Activated T-helper 1 cell treated with anti-CD3 and anti-CD28 coated beads, Interleukin-12 subunit alpha, Interleukin-12 subunit beta, Interleukin-2, Interleukin-4 antibody, amounts not matched to agents 30 ng/mL and 10 ng/mL and 1 ng/mL, durations not matched to agents 14 hours and 24 hours and 36 hours (primary cell): ENCODE results near the gene GRIA3. TPM values are rescaled to one million over a fixed set of nuclear protein-coding genes. Genes with fewer than 3 reads are reported as not detected.

Experiments
- DNase-seq: peaks from one replicate; pipeline ENCODE4 v3.0.0; 2021; ENCODE audit warnings: low spot score
- H3K27ac Mint-ChIP-seq: one replicate; pipeline ENCODE4 v1.8.0; 2021; ENCODE audit warnings: mild to moderate bottlenecking, mixed read lengths
- H3K27me3 Mint-ChIP-seq: one replicate; pipeline ENCODE4 v1.8.0; 2022; ENCODE audit warnings: mild to moderate bottlenecking, moderate library complexity, mixed read lengths; ENCODE audit not compliant: insufficient read depth
- H3K36me3 Mint-ChIP-seq: one replicate; pipeline ENCODE4 v1.8.0; 2021; ENCODE audit warnings: low read depth, mixed read lengths
- H3K4me1 Mint-ChIP-seq: one replicate; pipeline ENCODE4 v1.8.0; 2021; ENCODE audit warnings: low read depth, mixed read lengths
- H3K4me3 Mint-ChIP-seq: one replicate; pipeline ENCODE4 v1.8.0; 2021; ENCODE audit warnings: mild to moderate bottlenecking, moderate library complexity, mixed read lengths
- H3K9me3 Mint-ChIP-seq: one replicate; pipeline ENCODE4 v1.8.0; 2021; ENCODE audit warnings: mixed read lengths
- intact Hi-C: fragments of 100-400 bp; cut with micrococcal nuclease; formaldehyde crosslinking; loops from one replicate; pipeline ENCODE4 v1.15.1; 2024
- total RNA-seq: library from RNA; stranded (reverse); gene quantifications from 2 replicates; pipeline ENCODE4 v1.2.3, GENCODE V29; 2022

Gene GRIA3
- total RNA-seq, 1 donor from 2014 or later: not detected

DNA sequence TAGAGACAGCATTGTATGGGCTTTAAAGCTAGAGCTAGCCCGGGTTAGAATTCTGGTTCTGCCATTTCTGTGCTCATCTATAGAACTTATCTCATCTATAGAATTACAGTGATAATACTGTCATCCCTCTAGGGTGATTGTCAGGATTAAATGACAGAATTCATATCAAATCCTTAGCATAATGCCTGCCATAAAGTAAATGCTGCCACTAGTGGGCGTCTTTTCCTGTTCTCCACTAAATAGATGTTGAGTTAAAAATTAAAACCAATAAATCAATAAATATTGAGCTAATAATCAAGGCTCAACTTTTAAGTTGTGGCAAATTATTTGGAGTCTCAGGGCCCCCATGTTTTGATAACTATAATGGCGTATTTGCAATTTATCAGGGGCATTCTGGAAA lies 19.7 kb downstream of the GRIA3 start:
- DNase-seq: no peak
- Mint-ChIP-seq H3K4me3 (no peak overlapping the region), H3K36me3 (no peaks in the 10 kb centered on the region), H3K27me3 (no peaks in the 10 kb centered on the region), H3K9me3 (no peaks in the 10 kb centered on the region), H3K27ac (no peak overlapping the region), H3K4me1 (no peaks in the 10 kb centered on the region)
- intact Hi-C loops: no loop called here

DNA sequence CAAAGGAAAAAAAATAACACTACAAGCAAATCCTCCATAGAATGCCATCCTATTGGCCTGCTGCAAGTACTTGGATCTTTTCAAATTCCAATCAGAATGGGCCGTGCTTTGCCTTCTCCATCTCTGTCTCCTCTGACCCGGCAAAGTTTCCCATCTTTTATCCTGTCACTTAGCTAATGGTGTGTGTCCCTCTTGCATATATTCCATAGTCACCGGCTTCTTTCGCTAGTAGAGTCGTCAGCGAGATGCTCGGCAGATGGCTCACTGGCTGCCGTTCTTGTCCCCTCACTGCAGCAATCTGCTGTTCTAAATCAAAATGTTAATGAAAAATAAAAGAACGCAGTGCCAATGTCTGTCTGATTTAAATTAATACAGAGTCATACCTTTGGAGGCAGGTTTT lies 22.1 kb downstream of the GRIA3 start:
- no peak overlapping the region for H3K27ac Mint-ChIP-seq
- H3K9me3 Mint-ChIP-seq: no peaks in the 10 kb centered on the region
- intact Hi-C loops: no loop called here
- H3K4me1 Mint-ChIP-seq: no peaks in the 10 kb centered on the region
- no peaks in the 10 kb centered on the region for H3K27me3 Mint-ChIP-seq
- H3K4me3 Mint-ChIP-seq: no peak overlapping the region
- no peak for DNase-seq
- H3K36me3 Mint-ChIP-seq: no peaks in the 10 kb centered on the region

DNA sequence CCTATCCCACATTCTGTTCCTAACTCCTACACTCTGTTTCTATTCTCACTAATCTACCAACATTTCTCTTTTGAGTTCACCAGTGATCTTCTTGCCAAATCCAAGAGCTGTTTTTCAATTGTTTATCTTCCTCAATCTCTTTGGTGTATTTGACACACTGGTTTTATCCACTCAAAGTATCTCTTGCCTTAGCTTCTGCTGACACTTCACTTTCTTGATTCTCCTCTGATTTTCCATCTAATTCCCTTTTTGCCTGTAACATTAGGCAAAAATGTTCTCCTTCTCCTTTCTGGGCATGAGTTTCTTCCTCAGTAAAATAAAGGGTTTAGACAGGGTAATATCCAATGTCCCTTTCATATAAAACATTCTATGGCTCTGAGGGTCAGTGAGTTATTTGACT lies 26.2 kb downstream of the GRIA3 start:
- Mint-ChIP-seq H3K4me3 (no peak overlapping the region), H3K27me3 (no peaks in the 10 kb centered on the region), H3K4me1 (no peaks in the 10 kb centered on the region), H3K27ac (no peak overlapping the region), H3K9me3 (no peaks in the 10 kb centered on the region), H3K36me3 (no peaks in the 10 kb centered on the region)
- intact Hi-C loops: no loop called here
- DNase-seq: no peak

DNA sequence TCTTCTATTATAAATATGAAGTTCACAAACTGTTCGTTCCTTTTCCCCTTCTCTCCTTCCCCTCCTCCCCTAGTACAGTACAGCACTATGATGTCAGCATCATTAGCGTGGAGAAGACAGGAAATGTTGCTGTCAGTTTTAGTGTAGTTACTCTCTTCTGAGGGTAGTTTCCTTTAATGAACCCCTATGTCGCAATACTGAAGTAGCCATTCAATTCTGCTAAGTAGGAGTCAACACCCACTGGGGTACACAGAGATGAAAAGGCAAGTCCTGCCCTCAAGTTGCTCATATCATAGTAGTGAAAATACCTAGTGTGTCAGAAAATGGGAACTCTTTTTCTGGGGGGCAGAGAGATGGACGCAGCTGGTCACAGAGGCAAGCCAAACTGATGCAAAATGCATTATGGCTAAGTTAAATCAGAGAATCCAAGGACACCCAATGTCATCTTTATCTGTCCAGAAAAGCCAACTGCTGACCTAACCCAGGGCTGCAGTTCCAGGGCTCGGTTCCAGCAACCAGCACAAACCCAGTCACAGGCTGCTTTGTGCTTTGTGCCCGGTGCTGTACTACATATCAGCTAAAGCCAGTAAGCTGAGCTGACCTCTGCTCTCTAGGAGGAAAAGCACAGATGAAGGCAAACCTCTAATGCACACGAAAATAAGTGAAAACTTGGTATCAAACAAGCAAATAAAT lies 31.5 kb downstream of the GRIA3 start:
- Mint-ChIP-seq H3K9me3 (no peaks in the 10 kb centered on the region), H3K36me3 (no peaks in the 10 kb centered on the region), H3K27me3 (no peaks in the 10 kb centered on the region), H3K27ac (no peak overlapping the region), H3K4me1 (no peaks in the 10 kb centered on the region), H3K4me3 (no peak overlapping the region)
- DNase-seq: no peak
- intact Hi-C loops: no loop called here

DNA sequence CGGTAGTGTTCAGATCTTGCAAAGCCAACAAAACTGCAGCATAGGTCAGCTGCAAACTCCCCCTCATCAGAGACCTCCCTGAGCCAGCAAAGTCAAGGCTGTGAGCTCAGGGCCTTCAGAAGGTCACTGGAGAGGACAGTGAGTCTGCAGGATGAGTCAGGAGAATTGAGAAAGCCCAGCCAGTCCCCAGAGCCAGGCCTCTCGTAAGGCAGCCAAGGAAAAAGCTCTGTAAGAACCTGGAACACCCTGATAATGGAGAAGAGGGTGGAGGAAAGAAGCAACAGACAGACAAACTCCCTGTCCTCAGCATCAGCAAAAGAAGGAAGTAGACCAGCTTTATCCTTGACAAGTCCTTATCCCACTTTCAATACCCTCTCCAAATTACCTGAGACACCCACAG lies 33.0 kb downstream of the GRIA3 start:
- Mint-ChIP-seq H3K27ac (no peak overlapping the region), H3K4me3 (no peak overlapping the region), H3K36me3 (no peaks in the 10 kb centered on the region), H3K4me1 (no peaks in the 10 kb centered on the region), H3K27me3 (no peaks in the 10 kb centered on the region), H3K9me3 (no peaks in the 10 kb centered on the region)
- intact Hi-C loops: no loop called here
- no peak for DNase-seq

DNA sequence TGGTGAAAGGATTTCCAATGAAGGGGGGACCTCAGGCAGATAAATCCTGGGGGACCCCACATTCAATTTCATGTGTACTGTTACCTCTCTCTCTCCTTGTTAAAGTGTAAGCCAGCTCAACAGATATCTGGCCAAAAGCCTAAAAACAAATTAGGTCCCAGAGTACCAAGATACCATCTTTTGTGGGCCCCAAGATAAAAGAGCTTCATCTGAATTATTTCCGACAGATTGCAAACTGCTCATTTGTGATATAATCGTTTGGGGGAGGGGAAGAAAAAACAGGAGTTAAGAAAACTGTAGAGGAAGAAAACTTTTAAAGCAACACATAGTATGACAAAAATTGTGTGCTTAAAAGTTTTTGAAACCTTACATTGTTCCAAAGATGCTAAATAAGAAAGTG lies 33.6 kb downstream of the GRIA3 start:
- Mint-ChIP-seq H3K27ac (no peak overlapping the region), H3K4me1 (no peaks in the 10 kb centered on the region), H3K27me3 (no peaks in the 10 kb centered on the region), H3K9me3 (no peaks in the 10 kb centered on the region), H3K4me3 (no peak overlapping the region), H3K36me3 (no peaks in the 10 kb centered on the region)
- intact Hi-C loops: no loop called here
- no peak for DNase-seq

DNA sequence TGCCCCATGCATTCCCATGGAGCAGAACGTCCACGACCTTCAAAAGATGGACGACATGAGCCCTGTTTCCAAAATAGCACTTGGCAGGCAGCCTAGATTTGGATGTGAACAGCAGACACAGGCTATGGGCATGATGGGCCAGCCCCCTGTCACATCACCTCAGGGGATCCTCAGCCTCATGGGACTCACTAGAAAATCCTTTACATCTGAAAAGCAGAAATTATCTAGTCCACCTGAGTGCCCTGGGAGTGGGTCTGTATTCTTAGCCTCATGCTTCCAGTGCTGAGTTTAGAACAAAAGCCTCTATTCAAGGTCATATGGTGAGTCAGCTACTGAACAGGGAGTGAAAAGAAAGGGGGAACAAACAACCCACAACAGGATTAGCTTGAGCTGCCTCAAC lies 35.8 kb downstream of the GRIA3 start:
- H3K4me3 Mint-ChIP-seq: no peak overlapping the region
- no peaks in the 10 kb centered on the region for H3K36me3 Mint-ChIP-seq
- DNase-seq: no peak
- H3K9me3 Mint-ChIP-seq: no peaks in the 10 kb centered on the region
- intact Hi-C loops: no loop called here
- H3K27me3 Mint-ChIP-seq: no peaks in the 10 kb centered on the region
- H3K27ac Mint-ChIP-seq: no peak overlapping the region
- H3K4me1 Mint-ChIP-seq: no peaks in the 10 kb centered on the region

DNA sequence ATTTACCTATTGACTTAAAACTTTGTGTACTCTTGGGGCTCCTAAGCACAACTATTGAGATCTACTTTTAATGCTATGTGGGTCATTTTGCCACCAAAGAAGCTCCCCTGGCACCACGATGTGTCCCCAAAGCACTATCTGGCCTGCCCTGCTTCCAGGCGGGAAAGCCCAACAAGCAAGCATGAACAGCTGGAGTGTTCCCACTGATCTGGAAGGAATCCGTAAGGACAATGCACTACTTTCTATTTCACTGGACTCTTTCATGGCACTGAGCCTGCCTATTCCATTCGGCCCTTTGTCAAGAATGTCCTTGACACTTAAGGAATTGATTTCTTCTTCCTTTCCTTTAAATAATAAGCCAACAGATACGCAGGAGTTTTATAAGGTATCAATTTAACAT lies 38.8 kb downstream of the GRIA3 start:
- intact Hi-C loops: no loop called here
- DNase-seq: no peak
- no peak overlapping the region for H3K4me3 Mint-ChIP-seq
- H3K36me3 Mint-ChIP-seq: no peaks in the 10 kb centered on the region
- H3K27ac Mint-ChIP-seq: no peak overlapping the region
- no peaks in the 10 kb centered on the region for H3K9me3 Mint-ChIP-seq
- H3K27me3 Mint-ChIP-seq: no peaks in the 10 kb centered on the region
- H3K4me1 Mint-ChIP-seq: no peaks in the 10 kb centered on the region

DNA sequence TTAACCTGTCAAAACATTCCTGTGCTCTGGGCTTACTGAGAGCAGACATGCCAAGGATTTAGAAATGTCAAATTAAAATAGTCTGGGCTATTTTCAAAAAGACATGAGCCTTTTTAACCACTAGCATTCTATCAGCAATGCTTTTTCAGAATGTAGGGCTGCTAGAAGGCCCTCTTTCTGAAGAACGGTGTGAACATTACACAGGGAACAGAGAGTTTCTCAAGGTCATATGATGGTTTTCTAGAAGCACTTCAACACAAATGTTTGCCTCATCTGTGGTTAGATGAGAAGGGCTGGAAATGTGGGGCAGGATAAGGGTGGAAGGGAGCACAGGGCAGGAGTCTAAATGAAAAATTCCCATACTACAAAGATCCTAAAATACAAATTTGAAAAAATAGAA lies 39.3 kb downstream of the GRIA3 start:
- intact Hi-C loops: no loop called here
- DNase-seq: no peak
- H3K27me3 Mint-ChIP-seq: no peaks in the 10 kb centered on the region
- no peaks in the 10 kb centered on the region for H3K4me1 Mint-ChIP-seq
- H3K27ac Mint-ChIP-seq: no peak overlapping the region
- no peaks in the 10 kb centered on the region for H3K36me3 Mint-ChIP-seq
- H3K4me3 Mint-ChIP-seq: no peak overlapping the region
- no peaks in the 10 kb centered on the region for H3K9me3 Mint-ChIP-seq

DNA sequence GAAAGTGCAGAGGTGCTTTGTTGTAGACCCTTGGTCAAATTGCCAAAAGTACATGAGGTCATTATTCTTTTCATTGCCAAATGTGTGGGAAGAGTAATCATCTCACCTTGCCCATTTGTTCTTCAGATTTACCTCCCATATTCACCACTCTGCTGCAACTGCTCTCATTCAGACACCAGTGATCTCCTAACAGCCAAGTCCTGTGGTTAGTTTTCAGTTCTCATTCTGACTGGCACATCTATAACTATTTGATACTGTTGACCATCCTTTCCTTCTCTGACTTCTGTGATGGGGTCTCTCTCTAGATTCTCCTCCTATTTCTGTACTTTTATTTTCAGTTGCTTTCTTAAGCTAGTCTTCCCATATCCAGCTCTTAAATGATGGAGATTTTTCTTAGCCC lies 39.8 kb downstream of the GRIA3 start:
- Mint-ChIP-seq H3K36me3 (no peaks in the 10 kb centered on the region), H3K27ac (no peak overlapping the region), H3K27me3 (no peaks in the 10 kb centered on the region), H3K9me3 (no peaks in the 10 kb centered on the region), H3K4me1 (no peaks in the 10 kb centered on the region), H3K4me3 (no peak overlapping the region)
- intact Hi-C loops: no loop called here
- DNase-seq: no peak

DNA sequence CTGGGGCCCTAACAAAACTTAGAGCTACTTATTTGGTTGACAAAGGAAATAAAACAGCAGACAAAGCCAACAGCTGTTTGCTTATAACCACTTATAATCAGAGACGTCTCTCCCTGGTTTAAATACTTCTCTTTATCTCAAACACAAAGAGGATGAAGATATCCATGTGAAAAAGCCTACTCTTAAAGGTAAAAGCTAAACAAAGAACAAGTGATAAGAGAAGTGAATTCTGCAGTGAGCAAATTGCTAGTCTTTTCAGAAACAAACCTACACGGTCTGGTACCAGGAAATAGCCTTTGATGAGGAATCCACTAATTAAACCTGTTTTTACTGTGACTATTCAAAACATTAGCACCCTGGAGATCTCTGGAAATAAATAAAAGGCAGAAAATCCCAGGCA lies 46.7 kb downstream of the GRIA3 start:
- intact Hi-C loops: no loop called here
- no peak for DNase-seq
- Mint-ChIP-seq H3K36me3 (no peaks in the 10 kb centered on the region), H3K9me3 (no peaks in the 10 kb centered on the region), H3K4me3 (no peak overlapping the region), H3K4me1 (no peaks in the 10 kb centered on the region), H3K27me3 (no peaks in the 10 kb centered on the region), H3K27ac (no peak overlapping the region)

DNA sequence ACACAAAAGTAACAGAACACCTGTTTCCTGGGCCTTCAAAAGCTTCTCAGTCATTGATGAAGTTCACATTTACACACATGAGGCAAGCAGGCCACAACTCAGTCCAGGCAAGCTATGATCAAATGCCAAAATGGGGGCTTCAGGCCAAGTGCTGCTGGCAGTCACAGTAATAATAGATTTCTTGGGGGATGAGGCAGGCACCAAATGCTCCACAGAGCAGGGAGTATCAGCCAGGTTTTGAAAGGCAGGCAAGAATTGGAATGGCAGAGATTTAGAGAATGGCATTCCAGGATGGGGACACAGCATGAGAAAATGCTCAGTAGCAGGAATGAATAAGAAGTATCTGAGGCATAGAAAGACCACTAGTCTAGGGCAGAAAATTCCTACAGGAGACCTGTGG lies 52.8 kb downstream of the GRIA3 start:
- Mint-ChIP-seq H3K4me1 (no peaks in the 10 kb centered on the region), H3K27ac (no peak overlapping the region), H3K9me3 (no peaks in the 10 kb centered on the region), H3K27me3 (no peaks in the 10 kb centered on the region), H3K4me3 (no peak overlapping the region), H3K36me3 (no peaks in the 10 kb centered on the region)
- DNase-seq: no peak
- intact Hi-C loops: no loop called here

DNA sequence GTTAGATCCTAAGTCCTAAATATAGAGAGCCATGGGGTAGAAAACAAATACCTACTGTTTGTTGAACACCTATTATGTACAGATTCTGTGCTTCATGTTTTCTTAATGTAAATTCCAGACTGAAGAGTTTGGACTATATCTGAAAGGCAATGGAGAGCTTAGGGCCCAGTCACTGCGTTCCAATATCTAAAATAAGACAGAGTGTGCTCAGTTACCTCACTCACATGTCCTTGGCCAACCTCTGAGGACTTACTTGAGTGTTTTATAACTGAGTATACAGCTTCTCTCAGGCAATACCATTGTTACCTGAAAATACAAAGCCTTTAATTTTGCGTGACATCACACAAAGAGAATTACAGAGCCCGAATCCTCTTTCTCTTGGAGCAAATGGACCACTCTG lies 53.2 kb downstream of the GRIA3 start:
- H3K27ac Mint-ChIP-seq: no peak overlapping the region
- no peaks in the 10 kb centered on the region for H3K27me3 Mint-ChIP-seq
- H3K4me3 Mint-ChIP-seq: no peak overlapping the region
- no peaks in the 10 kb centered on the region for H3K9me3 Mint-ChIP-seq
- intact Hi-C loops: no loop called here
- H3K4me1 Mint-ChIP-seq: no peaks in the 10 kb centered on the region
- H3K36me3 Mint-ChIP-seq: no peaks in the 10 kb centered on the region
- no peak for DNase-seq

DNA sequence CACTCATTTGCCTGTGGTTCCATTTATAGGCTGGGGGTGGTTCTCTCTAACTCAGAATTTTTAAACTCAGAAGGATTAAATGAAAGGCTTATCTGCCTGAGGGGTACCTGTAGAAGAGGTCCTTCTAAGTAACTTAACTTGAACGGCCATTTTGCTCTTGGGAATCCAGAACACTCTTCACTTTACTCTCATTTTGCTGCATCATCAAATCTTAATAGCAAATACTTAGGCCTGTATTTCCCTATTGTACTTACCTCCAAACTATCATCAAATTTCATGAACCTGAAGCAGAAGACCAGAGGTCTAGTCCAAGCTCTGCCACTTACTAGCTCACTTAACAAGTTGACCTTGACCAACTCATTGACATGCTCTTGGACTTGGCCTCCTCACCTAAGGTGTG lies 70.4 kb downstream of the GRIA3 start:
- no peaks in the 10 kb centered on the region for H3K27me3 Mint-ChIP-seq
- H3K4me3 Mint-ChIP-seq: no peak overlapping the region
- no peaks in the 10 kb centered on the region for H3K9me3 Mint-ChIP-seq
- no peak for DNase-seq
- no peaks in the 10 kb centered on the region for H3K36me3 Mint-ChIP-seq
- H3K27ac Mint-ChIP-seq: no peak overlapping the region
- intact Hi-C loops: no loop called here
- no peaks in the 10 kb centered on the region for H3K4me1 Mint-ChIP-seq
